ENCODE results near the gene DHRSX. TPM values are rescaled to one million over a fixed set of nuclear protein-coding genes. Genes with fewer than 3 reads are reported as not detected.

DHRSX gene
- total RNA-seq, 4 donors from 2014 or later, result 19.6 to 22.4 (median 21.0) TPM

- Histone ChIP-seq H3K4me1 (no peaks in the 10 kb centered on the region), H3K4me3 (no peak overlapping the region), H3K27me3 (no peaks in the 10 kb centered on the region), H3K36me3 (no peaks in the 10 kb centered on the region), H3K27ac (replicated peaks in 1 of 4) (no peak overlapping the region), H3K9me3 (peaks cover 0 to 12% (median 0%) of the 10 kb centered on the region in 4 donors)
- WGBS, result 75% methylated on average over 6 of the region's 7 CpGs
- TF ChIP-seq CTCF (IDR thresholded peaks at IDR 0.05) (no peak), POLR2A (IDR thresholded peaks at IDR 0.05; ENCODE audit: low read depth) (no peak), EP300 (IDR thresholded peaks at IDR 0.05) (no peak), POLR2AphosphoS5 (IDR thresholded peaks at IDR 0.05) (no peak)
- intact Hi-C loops (cut with DNase I), result no loop called here
- no peak for DNase-seq (ENCODE audit: extremely low spot score)
Observed at GRCh38 chrX:2188840-2189239, 311.9 kb downstream of the DHRSX start.

GRCh38 chrX:2188330-2188792, 312.4 kb downstream of the DHRSX start:
- Histone ChIP-seq H3K27ac (replicated peaks in 1 of 4) (no peak overlapping the region), H3K27me3 (no peaks in the 10 kb centered on the region), H3K36me3 (no peaks in the 10 kb centered on the region), H3K9me3 (peaks cover 0 to 12% (median 0%) of the 10 kb centered on the region in 4 donors), H3K4me1 (no peaks in the 10 kb centered on the region), H3K4me3 (no peak overlapping the region)
- WGBS, result 29% methylated on average over 14 of the region's 14 CpGs
- TF ChIP-seq CTCF (IDR thresholded peaks at IDR 0.05) (no peak), POLR2AphosphoS5 (IDR thresholded peaks at IDR 0.05) (no peak), EP300 (IDR thresholded peaks at IDR 0.05) (no peak), POLR2A (IDR thresholded peaks at IDR 0.05; ENCODE audit: low read depth) (no peak)
- no peak for DNase-seq (ENCODE audit: extremely low spot score)
- intact Hi-C loops (cut with DNase I), result no loop called here

GRCh38 chrX:2187352-2188115, 313.2 kb downstream of the DHRSX start:
- 90% methylated on average over 8 of the region's 15 CpGs for WGBS
- no peak for DNase-seq (ENCODE audit: extremely low spot score)
- Histone ChIP-seq H3K27ac (replicated peaks in 1 of 4) (no peak overlapping the region), H3K27me3 (no peaks in the 10 kb centered on the region), H3K4me3 (no peak overlapping the region), H3K36me3 (no peaks in the 10 kb centered on the region), H3K4me1 (no peaks in the 10 kb centered on the region), H3K9me3 (peaks cover 0 to 12% (median 0%) of the 10 kb centered on the region in 4 donors)
- TF ChIP-seq CTCF (IDR thresholded peaks at IDR 0.05) (no peak), POLR2A (IDR thresholded peaks at IDR 0.05; ENCODE audit: low read depth) (no peak), EP300 (IDR thresholded peaks at IDR 0.05) (no peak), POLR2AphosphoS5 (IDR thresholded peaks at IDR 0.05) (no peak)
- intact Hi-C loops (cut with DNase I), result no loop called here

GRCh38 chrX:2185341-2186082, 315.3 kb downstream of the DHRSX start:
- Histone ChIP-seq H3K4me3 (no peak overlapping the region), H3K27ac (replicated peaks in 1 of 4) (no peak overlapping the region), H3K27me3 (no peaks in the 10 kb centered on the region), H3K4me1 (no peaks in the 10 kb centered on the region), H3K36me3 (no peaks in the 10 kb centered on the region), H3K9me3 (peaks cover 0 to 12% (median 0%) of the 10 kb centered on the region in 4 donors)
- intact Hi-C loops (cut with DNase I), result no loop called here
- 95% methylated on average over 10 of the region's 25 CpGs for WGBS
- no peak for DNase-seq (ENCODE audit: extremely low spot score)
- TF ChIP-seq EP300 (IDR thresholded peaks at IDR 0.05) (no peak), CTCF (IDR thresholded peaks at IDR 0.05) (no peak), POLR2AphosphoS5 (IDR thresholded peaks at IDR 0.05) (no peak), POLR2A (IDR thresholded peaks at IDR 0.05; ENCODE audit: low read depth) (no peak)

Data from esophagus muscularis mucosa (tissue), 4 donors.